ENCODE measurements around the gene FASLG.

- TF ChIP-seq POLR2A (IDR thresholded peaks at IDR 0.05; ENCODE audit: low read depth, low read length): no peak
- no peak for TF ChIP-seq POLR2AphosphoS5 (IDR thresholded peaks at IDR 0.05; ENCODE audit: low read depth, low read length)
- TF ChIP-seq TAF1 (IDR thresholded peaks at IDR 0.05; ENCODE audit: low read depth, low read length): no peak
- no peak for TF ChIP-seq SPI1 (IDR thresholded peaks at IDR 0.05; ENCODE audit: low read depth, low read length)
- no peak for TF ChIP-seq POU2F2 (IDR thresholded peaks at IDR 0.05; ENCODE audit: low read depth, low read length)
Measured at GRCh38 chr1:172699695-172700227, 40.9 kb downstream of the FASLG start.
